ENCODE data around the gene PPP1R7. TPM values are rescaled to one million over a fixed set of nuclear protein-coding genes. Genes with fewer than 3 reads are reported as not detected.

PPP1R7 gene
- polyA plus RNA-seq, 1 donor from 2014 or later, result 59.3 TPM

- H3K4me3 ChIP-seq (ENCODE audit: low read length), result no peak overlapping the region
- no peaks in the 10 kb centered on the region for H3F3A ChIP-seq (ENCODE audit: insufficient read depth, low read length, poor library complexity, severe bottlenecking)
- no peak overlapping the region for H3K9ac ChIP-seq (ENCODE audit: low read length)
- H3K79me2 ChIP-seq (replicated peaks; ENCODE audit: insufficient read depth, low read length), result no peaks in the 10 kb centered on the region
- no peak for TF ChIP-seq POLR2AphosphoS5 (IDR thresholded peaks at IDR 0.05)
- TF ChIP-seq EP300 (conservative IDR thresholded peaks at IDR 0.05; ENCODE audit: poor library complexity, severe bottlenecking), result no peak
- TF ChIP-seq MXI1 (conservative IDR thresholded peaks at IDR 0.05; ENCODE audit: poor library complexity, severe bottlenecking), result no peak
- TF ChIP-seq RAD21 (conservative IDR thresholded peaks at IDR 0.05), result no peak
- TF ChIP-seq CTCF (IDR thresholded peaks at IDR 0.05; ENCODE audit: poor library complexity, severe bottlenecking), result no peak
- no peak for TF ChIP-seq REST (IDR thresholded peaks at IDR 0.05; ENCODE audit: borderline replicate concordance)
- no peak for TF ChIP-seq EZH2 (IDR thresholded peaks at IDR 0.05; ENCODE audit: borderline replicate concordance, insufficient read depth, low read length, poor library complexity, severe bottlenecking)
- TF ChIP-seq SMC3 (conservative IDR thresholded peaks at IDR 0.05; ENCODE audit: poor library complexity), result no peak
- TF ChIP-seq TAF1 (IDR thresholded peaks at IDR 0.05; ENCODE audit: low read depth), result no peak
- H3K9me2 ChIP-seq (ENCODE audit: insufficient read depth, low read length), result no peaks in the 10 kb centered on the region
- H3K27ac ChIP-seq (ENCODE audit: low read length), result no peak overlapping the region
- no peak overlapping the region for H3K4me2 ChIP-seq (ENCODE audit: low read length)
- H2AFZ ChIP-seq (ENCODE audit: low read depth, low read length), result no peak overlapping the region
- peaks cover 9% of the 10 kb centered on the region for H3K27me3 ChIP-seq (ENCODE audit: insufficient read depth, low read depth, low read length)
- H3K36me3 ChIP-seq (ENCODE audit: insufficient read depth, low read length), result no peaks in the 10 kb centered on the region
- no peaks in the 10 kb centered on the region for H4K20me1 ChIP-seq (ENCODE audit: insufficient read depth)
- H3K9me3 ChIP-seq (ENCODE audit: low read length), result no peaks in the 10 kb centered on the region
Observed at GRCh38 chr2:241219856-241220356, 69.6 kb downstream of the PPP1R7 start.

- no peak overlapping the region for H3K4me2 ChIP-seq (ENCODE audit: low read length)
Observed at GRCh38 chr2:241223211-241224017, 73.1 kb downstream of the PPP1R7 start.

More at GRCh38 chr2:241223211-241224017, 73.1 kb downstream of the PPP1R7 start:
- Histone ChIP-seq H2AFZ (ENCODE audit: low read depth, low read length) (no peak overlapping the region), H3K27ac (ENCODE audit: low read length) (no peak overlapping the region), H3K79me2 (replicated peaks; ENCODE audit: insufficient read depth, low read length) (no peaks in the 10 kb centered on the region), H3K9me2 (ENCODE audit: insufficient read depth, low read length) (no peaks in the 10 kb centered on the region), H4K20me1 (ENCODE audit: insufficient read depth) (no peaks in the 10 kb centered on the region), H3K4me3 (ENCODE audit: low read length) (no peak overlapping the region), H3K9me3 (ENCODE audit: low read length) (no peaks in the 10 kb centered on the region), H3K36me3 (ENCODE audit: insufficient read depth, low read length) (peaks cover 3% of the 10 kb centered on the region), H3K9ac (ENCODE audit: low read length) (no peak overlapping the region), H3K27me3 (ENCODE audit: insufficient read depth, low read depth, low read length) (peaks cover 9% of the 10 kb centered on the region), H3F3A (ENCODE audit: insufficient read depth, low read length, poor library complexity, severe bottlenecking) (no peaks in the 10 kb centered on the region)
- no peak for TF ChIP-seq SMC3 (conservative IDR thresholded peaks at IDR 0.05; ENCODE audit: poor library complexity)
- TF ChIP-seq MXI1 (conservative IDR thresholded peaks at IDR 0.05; ENCODE audit: poor library complexity, severe bottlenecking), result no peak
- no peak for TF ChIP-seq RAD21 (conservative IDR thresholded peaks at IDR 0.05)

Data from neural cell (in vitro differentiated cells).